ENCODE measurements around the gene DSCAML1. TPM values are rescaled to one million over a fixed set of nuclear protein-coding genes. Genes with fewer than 3 reads are reported as not detected.

Gene DSCAML1
- total RNA-seq, 2 donors from 2014 or later, result 0.67 to 1.3 TPM

DNA sequence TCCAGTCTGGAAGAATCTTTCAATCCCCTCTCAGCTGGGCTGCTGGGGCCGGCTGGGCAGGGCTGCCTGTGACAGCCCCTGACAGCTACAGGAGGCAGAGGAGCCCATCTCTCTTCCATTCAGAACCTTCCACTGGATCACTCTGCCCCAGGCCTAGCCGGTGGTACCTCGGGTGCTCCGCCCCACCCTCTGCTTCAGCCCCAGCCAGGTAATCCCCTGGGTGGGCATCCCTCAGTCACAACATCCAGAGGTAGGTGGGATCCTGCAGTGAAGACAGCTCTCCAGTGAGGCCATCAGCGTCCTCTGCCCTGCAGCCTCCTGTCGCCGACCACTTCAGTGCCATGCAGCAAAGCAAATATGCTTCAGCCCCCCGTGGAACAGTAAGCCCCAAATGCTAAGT is 223.7 kb downstream of the DSCAML1 start:
- Histone ChIP-seq H3K9me3 (no peaks in the 10 kb centered on the region), H3K4me1 (no peaks in the 10 kb centered on the region), H3K36me3 (no peaks in the 10 kb centered on the region), H3K4me3 (no peak overlapping the region), H3K27ac (no peak overlapping the region), H3K27me3 (no peaks in the 10 kb centered on the region)
- no peak for DNase-seq (ENCODE audit: low spot score)
- no peak for TF ChIP-seq CTCF (IDR thresholded peaks at IDR 0.05)

- Histone ChIP-seq H3K27me3 (no peaks in the 10 kb centered on the region), H3K9me3 (no peaks in the 10 kb centered on the region), H3K4me1 (no peaks in the 10 kb centered on the region), H3K4me3 (no peak overlapping the region), H3K27ac (no peak overlapping the region), H3K36me3 (no peaks in the 10 kb centered on the region)
- no peak for TF ChIP-seq CTCF (IDR thresholded peaks at IDR 0.05)
- DNase-seq (ENCODE audit: low spot score), result no peak
Measured at GRCh38 chr11:117572671-117573070, 224.3 kb downstream of the DSCAML1 start.

GRCh38 chr11:117572129-117572528 is 224.9 kb downstream of the DSCAML1 start:
- Histone ChIP-seq H3K9me3 (no peaks in the 10 kb centered on the region), H3K4me1 (no peaks in the 10 kb centered on the region), H3K4me3 (no peak overlapping the region), H3K27ac (no peak overlapping the region), H3K27me3 (no peaks in the 10 kb centered on the region), H3K36me3 (no peaks in the 10 kb centered on the region)
- DNase-seq (ENCODE audit: low spot score), result no peak
- TF ChIP-seq CTCF (IDR thresholded peaks at IDR 0.05), result no peak

- Histone ChIP-seq H3K27me3 (no peaks in the 10 kb centered on the region), H3K4me1 (no peaks in the 10 kb centered on the region), H3K36me3 (no peaks in the 10 kb centered on the region), H3K27ac (no peak overlapping the region), H3K4me3 (no peak overlapping the region), H3K9me3 (no peaks in the 10 kb centered on the region)
- no peak for TF ChIP-seq CTCF (IDR thresholded peaks at IDR 0.05)
- DNase-seq (ENCODE audit: low spot score), result no peak
Measured at GRCh38 chr11:117570701-117571100, 226.3 kb downstream of the DSCAML1 start.

DNA sequence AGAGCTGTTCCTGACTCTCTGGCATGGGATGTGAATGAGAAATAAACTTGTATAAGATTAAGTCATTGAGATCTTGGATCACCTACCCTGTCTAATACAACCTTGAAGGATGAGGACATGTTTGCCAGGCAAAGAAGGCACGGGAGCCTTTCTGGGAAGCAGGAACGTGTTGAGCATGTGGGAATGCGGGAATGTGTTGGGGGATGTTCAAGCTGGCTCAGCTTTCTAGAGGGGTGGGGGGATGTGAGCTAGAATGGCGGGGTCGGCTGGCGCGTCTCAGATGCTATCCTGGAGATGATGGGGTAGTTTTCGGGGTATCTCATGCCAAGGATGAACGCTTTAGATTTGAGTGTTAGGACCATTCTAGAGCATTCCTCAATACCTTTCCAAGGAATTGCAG is 227.1 kb downstream of the DSCAML1 start:
- H3K4me1 ChIP-seq, result no peaks in the 10 kb centered on the region
- no peaks in the 10 kb centered on the region for H3K36me3 ChIP-seq
- H3K4me3 ChIP-seq, result no peak overlapping the region
- TF ChIP-seq CTCF (IDR thresholded peaks at IDR 0.05), result no peak
- no peaks in the 10 kb centered on the region for H3K27me3 ChIP-seq
- H3K27ac ChIP-seq, result no peak overlapping the region
- no peaks in the 10 kb centered on the region for H3K9me3 ChIP-seq
- no peak for DNase-seq (ENCODE audit: low spot score)

- no peak for TF ChIP-seq CTCF (IDR thresholded peaks at IDR 0.05)
- Histone ChIP-seq H3K36me3 (no peaks in the 10 kb centered on the region), H3K27ac (no peak overlapping the region), H3K4me1 (no peaks in the 10 kb centered on the region), H3K4me3 (no peak overlapping the region), H3K27me3 (no peaks in the 10 kb centered on the region), H3K9me3 (no peaks in the 10 kb centered on the region)
- DNase-seq (ENCODE audit: low spot score), result no peak
Measured at GRCh38 chr11:117565709-117566108, 231.3 kb downstream of the DSCAML1 start.

Measured in right atrium auricular region (tissue), 2 donors.